Measurements from ENCODE around the gene SLC9A9.

DNA sequence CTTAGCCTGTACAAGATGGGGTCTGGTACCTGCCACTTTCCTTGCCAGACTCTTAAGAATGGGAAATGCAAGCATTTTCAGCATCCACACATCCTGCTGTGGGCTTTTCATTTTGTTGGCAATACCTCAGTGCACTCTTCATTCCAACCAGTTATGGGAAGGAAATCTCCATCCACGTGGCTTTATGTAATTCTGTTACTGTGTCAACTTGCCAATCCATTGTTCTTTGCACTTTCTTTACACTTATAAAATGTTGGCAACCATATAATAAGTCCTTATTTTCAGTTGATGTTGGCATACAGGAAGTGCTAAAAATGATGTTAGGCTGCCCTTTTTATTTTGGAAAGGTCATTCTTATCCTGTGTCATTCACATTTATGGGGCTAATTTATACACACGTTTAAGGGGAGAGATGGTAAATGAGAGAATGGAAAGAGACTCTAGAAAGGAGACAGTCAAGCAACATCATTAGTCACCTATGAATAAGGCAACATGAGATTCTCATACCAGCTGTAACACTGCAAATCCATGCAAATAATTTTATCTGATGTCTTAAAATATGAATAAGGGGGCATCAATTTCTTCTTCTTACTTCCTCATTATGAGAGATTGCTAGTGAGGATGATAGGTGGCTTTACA is 490.0 kb downstream of the SLC9A9 start:
- no peak for TF ChIP-seq POLR2A (IDR thresholded peaks at IDR 0.05; ENCODE audit: low read depth, low read length)
- TF ChIP-seq, protein P1, sequence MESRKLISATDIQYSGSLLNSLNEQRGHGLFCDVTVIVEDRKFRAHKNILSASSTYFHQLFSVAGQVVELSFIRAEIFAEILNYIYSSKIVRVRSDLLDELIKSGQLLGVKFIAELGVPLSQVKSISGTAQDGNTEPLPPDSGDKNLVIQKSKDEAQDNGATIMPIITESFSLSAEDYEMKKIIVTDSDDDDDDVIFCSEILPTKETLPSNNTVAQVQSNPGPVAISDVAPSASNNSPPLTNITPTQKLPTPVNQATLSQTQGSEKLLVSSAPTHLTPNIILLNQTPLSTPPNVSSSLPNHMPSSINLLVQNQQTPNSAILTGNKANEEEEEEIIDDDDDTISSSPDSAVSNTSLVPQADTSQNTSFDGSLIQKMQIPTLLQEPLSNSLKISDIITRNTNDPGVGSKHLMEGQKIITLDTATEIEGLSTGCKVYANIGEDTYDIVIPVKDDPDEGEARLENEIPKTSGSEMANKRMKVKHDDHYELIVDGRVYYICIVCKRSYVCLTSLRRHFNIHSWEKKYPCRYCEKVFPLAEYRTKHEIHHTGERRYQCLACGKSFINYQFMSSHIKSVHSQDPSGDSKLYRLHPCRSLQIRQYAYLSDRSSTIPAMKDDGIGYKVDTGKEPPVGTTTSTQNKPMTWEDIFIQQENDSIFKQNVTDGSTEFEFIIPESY (IDR thresholded peaks at IDR 0.05) = no peak
- no peak for TF ChIP-seq CTCF (IDR thresholded peaks at IDR 0.05 in 2 of 3, conservative IDR thresholded peaks at IDR 0.05 in 1 of 3; ENCODE audit: control insufficient read depth in 2 of 3, extremely low read depth in 1 of 3, insufficient read depth in 1 of 3, low read depth in 3 of 3, low read length in 3 of 3)
- no peak for TF ChIP-seq MTA3 (IDR thresholded peaks at IDR 0.05; ENCODE audit: borderline replicate concordance, low read length)
- no peak for TF ChIP-seq REST (IDR thresholded peaks at IDR 0.05; ENCODE audit: low read depth, low read length)
- TF ChIP-seq TARDBP (IDR thresholded peaks at IDR 0.05; ENCODE audit: borderline replicate concordance) = no peak
- TF ChIP-seq, protein P2, sequence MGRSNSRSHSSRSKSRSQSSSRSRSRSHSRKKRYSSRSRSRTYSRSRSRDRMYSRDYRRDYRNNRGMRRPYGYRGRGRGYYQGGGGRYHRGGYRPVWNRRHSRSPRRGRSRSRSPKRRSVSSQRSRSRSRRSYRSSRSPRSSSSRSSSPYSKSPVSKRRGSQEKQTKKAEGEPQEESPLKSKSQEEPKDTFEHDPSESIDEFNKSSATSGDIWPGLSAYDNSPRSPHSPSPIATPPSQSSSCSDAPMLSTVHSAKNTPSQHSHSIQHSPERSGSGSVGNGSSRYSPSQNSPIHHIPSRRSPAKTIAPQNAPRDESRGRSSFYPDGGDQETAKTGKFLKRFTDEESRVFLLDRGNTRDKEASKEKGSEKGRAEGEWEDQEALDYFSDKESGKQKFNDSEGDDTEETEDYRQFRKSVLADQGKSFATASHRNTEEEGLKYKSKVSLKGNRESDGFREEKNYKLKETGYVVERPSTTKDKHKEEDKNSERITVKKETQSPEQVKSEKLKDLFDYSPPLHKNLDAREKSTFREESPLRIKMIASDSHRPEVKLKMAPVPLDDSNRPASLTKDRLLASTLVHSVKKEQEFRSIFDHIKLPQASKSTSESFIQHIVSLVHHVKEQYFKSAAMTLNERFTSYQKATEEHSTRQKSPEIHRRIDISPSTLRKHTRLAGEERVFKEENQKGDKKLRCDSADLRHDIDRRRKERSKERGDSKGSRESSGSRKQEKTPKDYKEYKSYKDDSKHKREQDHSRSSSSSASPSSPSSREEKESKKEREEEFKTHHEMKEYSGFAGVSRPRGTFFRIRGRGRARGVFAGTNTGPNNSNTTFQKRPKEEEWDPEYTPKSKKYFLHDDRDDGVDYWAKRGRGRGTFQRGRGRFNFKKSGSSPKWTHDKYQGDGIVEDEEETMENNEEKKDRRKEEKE (IDR thresholded peaks at IDR 0.05) = no peak
- TF ChIP-seq BACH1 (IDR thresholded peaks at IDR 0.05; ENCODE audit: borderline replicate concordance) = no peak
- no peak for TF ChIP-seq NRF1 (conservative IDR thresholded peaks at IDR 0.05; ENCODE audit: low read depth, low read length)
- no peak for TF ChIP-seq RAD21 (IDR thresholded peaks at IDR 0.05; ENCODE audit: insufficient read depth, low read depth, low read length)
- TF ChIP-seq USF1 (IDR thresholded peaks at IDR 0.05; ENCODE audit: borderline replicate concordance, extremely low read length, insufficient read depth, low read depth, low read length) = no peak
- TF ChIP-seq ZNF217 (IDR thresholded peaks at IDR 0.05) = no peak
- TF ChIP-seq GABPA (IDR thresholded peaks at IDR 0.05; ENCODE audit: low read depth) = no peak
- no peak for TF ChIP-seq NFYB (IDR thresholded peaks at IDR 0.05; ENCODE audit: insufficient read depth, low read depth, low read length)
